Skeletal muscle cell (primary cell): ENCODE data around the gene ZBTB2.
"Not testable (repeated sequence)": the region's sequence is repeated elsewhere in the genome, so short reads cannot be mapped to it uniquely, and the experiment has no call there.

ENCODE experiments used
- DNase-seq: peaks from one replicate; pipeline ENCODE4 v3.0.0-alpha.2; 2010; ENCODE audit warnings: low read depth
- H3K4me3 ChIP-seq: 2 replicates; pipeline ENCODE4 v1.5.1; 2011; ENCODE audit warnings: low read depth, mild to moderate bottlenecking, control low read depth, low read length, moderate library complexity

Gene ZBTB2

DNA sequence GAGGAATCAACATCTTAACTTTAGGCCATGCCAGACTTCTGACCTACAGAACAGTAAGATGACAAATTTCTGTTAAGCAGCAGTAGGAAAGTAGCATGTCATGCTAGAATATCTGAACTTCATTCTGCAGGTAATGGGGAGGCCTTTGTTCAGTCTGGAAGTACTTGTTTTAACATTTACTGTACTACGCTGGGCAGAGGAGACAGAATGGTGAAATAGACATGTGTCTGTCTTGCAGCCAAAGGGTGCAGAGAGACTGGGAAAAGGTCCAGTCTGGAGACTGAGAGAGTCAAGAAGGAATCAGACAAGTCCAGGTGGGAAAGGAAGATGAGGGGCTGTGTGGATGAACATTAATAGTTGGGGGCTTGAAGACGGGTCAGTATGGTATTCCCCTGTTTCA is 17.5 kb upstream of the ZBTB2 start:
- H3K4me3 ChIP-seq = no peak overlapping the region
- DNase-seq = no peak

DNA sequence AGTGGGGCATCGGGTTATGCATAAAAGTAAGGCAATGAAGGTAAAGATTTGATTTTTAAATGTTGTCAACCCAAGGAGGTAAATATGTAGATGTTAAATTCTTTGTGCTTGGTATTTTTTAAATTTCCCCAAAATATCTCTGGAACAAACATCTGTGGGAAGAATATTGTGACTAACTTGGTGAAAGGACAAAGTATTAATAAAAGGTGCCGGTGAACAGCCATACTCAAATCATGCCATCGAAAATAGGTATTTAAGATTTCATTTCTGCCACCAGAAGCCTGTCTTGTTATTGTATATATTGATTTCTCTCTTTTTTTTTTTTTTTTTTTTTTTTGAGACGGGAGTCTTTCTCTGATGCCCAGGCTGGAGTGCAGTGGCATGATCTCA is 12.6 kb upstream of the ZBTB2 start:
- no peak overlapping the region for H3K4me3 ChIP-seq
- DNase-seq = no peak

- no peak for DNase-seq
Observed at GRCh38 chr6:151402228-151402627, 10.9 kb upstream of the ZBTB2 start.

GRCh38 chr6:151400473-151400872 is 9.1 kb upstream of the ZBTB2 start:
- H3K4me3 ChIP-seq = no peak overlapping the region
- no peak for DNase-seq

More at GRCh38 chr6:151402228-151402627, 10.9 kb upstream of the ZBTB2 start:
- H3K4me3 ChIP-seq = no peak overlapping the region

DNA sequence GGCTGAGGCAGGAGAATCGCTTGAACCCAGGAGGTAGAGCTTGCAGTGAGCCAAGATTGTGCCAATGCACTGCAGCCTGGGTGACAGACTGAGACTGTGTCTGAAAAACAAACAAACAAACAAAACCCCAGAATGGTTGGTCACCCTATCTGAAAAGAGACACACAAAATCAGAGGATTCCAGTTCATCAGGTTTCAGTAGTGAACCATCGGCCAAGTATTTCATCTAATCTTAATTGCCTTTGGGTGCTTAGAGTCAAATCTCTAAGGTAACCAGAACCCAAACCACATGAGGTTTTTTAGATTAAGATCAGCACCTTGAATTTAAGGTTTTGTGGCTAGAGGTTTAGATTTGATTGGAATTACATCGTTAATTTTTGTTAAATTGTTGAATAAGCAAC is 8.3 kb upstream of the ZBTB2 start:
- DNase-seq = no peak
- H3K4me3 ChIP-seq = no peak overlapping the region

DNA sequence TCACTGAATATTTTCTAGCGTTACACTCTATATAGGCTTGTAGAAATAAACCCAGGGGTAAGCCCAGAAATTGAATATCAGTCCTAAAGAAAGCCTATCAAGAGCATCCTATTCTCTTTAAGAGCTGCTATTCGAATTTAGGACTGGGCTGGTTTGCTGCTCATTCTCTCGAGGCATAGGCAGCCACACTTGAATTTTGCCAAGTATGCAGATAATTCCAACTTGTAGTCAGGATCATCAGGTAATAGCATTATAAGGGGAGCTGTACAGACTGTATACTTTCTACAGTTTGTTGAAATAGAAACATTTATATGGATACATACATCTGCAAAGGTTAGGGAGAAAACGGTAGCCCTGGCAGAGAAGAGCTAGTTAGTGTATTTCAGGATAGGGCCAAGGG is 2.1 kb upstream of the ZBTB2 start:
- no peak for DNase-seq
- no peak overlapping the region for H3K4me3 ChIP-seq

DNA sequence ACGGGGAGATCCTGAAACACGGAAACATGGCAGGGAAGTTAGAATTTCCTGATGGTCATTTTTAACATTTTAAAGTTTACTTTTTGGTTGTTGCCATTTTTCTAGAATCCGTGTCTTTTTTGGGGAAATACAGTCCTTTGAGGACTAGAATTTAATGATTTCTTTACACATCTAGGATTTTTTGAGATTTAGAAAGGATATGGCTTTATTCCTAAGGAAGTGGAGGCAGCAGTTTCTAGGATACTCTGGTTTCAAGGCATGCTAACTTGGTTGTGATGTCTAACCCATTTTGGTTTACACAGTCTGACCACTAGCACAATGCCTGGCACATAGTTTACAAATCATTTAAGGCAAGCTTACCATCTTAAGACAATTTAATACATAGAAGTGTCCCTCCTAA is 1.1 kb upstream of the ZBTB2 start:
- peak overlapping the region; percentile 90 for H3K4me3 ChIP-seq
- no peak for DNase-seq

DNA sequence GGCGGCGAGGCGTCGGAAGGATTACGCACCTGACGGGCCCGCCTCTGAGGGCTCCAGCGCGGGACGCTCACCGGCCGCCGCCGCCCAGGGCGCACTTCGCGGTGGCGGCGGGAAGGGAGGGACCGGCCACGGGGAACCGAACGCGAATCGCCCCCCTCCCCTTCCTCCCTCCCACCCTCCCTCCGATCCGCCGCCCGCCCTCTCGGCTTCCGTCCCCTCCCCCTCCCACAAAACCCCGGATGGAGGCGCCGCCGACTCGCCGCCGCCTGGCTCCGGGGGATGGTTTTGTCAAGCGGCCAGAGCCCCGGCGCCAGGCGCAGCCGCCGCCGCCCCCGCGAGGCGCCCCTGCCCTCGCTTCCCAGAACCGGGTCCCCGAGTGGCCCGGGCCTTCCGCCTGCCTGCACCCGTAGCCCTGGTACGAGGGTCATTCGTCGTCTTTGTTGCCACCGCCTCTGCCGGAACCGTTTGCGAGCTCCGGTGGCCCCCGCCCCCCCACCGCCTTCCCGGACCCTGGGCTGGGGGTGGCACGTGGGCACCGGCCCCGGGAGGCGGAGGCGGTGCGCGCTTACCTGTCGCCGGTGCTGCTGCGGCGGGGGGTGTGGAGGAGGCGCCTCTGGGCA is 398 bp downstream of the ZBTB2 start:
- H3K4me3 ChIP-seq = peak overlapping the region; percentile 90
- DNase-seq = peak; percentile 28

GRCh38 chr6:151390276-151390850 is 996 bp downstream of the ZBTB2 start:
- peak; percentile 98 for DNase-seq
- H3K4me3 ChIP-seq = peak overlapping the region; percentile 90

- DNase-seq = peak; percentile 57
Observed at GRCh38 chr6:151389618-151390275, 1.6 kb downstream of the ZBTB2 start.

DNA sequence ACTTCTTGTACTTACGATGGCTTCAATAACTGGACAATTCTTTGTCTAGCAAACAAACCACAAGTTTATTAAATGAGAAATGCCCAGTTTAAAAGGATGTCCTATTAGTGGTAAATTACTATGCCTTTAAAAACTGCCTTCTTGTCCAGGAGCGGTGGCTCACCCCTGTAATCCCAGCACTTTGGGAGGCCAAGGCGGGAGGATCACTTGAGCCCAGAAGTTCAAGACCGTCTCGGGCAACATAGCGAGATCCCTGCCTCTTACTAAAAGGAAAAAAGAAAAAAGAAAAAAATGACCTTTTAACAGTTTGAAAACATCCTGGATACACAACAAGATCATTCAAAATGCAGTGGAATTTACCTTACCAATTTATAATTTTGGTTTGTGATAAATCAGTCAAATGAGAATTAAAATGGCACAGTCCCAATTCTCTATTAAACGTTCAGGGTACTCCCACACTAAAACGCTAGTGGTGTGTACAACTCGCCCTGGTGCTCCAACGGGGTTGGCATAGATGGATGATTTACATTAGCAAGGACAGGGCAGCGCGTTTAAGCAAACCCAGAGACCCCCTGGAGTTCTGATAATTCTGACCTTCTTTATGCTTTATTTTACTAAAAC is 2.3 kb downstream of the ZBTB2 start:
- H3K4me3 ChIP-seq = peak overlapping the region; percentile 90
- DNase-seq = no peak

More at GRCh38 chr6:151389618-151390275, 1.6 kb downstream of the ZBTB2 start:
- peak overlapping the region; percentile 90 for H3K4me3 ChIP-seq

DNA sequence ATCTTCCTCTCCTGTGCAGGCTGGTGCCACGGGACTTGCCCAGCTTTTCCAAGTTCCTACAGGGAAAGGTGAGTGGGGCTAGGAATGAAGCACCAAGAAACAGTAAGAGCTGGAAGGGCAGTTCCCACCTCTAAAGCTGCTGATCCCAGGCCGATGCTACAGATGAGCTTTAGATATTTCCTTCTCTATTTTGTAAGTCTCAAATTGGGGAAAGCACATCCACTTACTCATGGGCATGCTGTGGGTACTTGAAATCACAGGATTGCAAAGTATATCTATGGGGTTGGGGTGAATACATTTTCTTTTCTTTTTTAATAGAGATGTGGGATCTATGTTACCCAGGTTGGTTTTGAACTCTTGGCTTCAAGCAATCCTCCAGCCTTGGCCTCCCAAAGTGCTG is 3.1 kb downstream of the ZBTB2 start:
- no peak for DNase-seq
- no peak overlapping the region for H3K4me3 ChIP-seq

GRCh38 chr6:151387175-151387970 is 4.0 kb downstream of the ZBTB2 start:
- H3K4me3 ChIP-seq = no peak overlapping the region
- DNase-seq = peak; percentile 29

DNA sequence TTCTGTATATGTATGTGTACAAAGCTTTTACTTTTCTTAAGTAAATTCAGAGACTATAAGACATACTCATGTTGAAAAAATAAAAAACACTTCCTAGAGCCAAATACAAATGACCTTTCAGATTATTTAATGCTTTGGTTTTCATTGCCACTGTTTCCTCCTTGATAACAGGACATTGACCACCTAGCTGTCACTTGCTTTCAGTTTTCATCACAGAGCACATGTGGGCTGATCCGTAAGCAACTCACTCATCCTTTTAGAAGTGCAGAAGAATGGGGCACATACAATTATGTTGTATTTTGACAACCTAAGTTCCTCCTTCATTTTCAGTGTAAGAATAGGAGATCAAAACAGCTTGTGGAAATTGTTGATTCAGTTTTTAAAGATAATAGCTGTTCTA is 6.2 kb downstream of the ZBTB2 start:
- H3K4me3 ChIP-seq = no peak overlapping the region
- no peak for DNase-seq

- DNase-seq = no peak
- H3K4me3 ChIP-seq = no peak overlapping the region
Observed at GRCh38 chr6:151384151-151384550, 7.2 kb downstream of the ZBTB2 start.

DNA sequence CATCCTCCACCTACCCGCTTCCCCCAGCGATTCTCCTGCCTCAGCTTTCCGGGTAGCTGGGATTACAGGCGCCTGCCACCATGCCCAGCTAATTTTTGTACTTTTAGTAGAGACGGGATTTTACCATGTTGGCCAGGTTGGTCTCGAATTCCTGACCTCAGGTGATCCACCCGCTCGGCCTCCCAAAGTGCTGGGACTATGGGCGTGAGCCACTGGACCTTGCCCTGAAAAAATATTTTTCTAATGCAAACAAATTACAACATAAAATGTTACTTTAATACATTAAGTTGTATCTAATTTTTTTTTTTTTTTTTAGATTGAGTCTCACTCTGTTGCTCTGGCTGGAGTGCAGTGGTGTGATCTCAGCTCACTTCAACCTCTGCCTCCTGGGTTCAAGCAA is 8.7 kb downstream of the ZBTB2 start:
- not testable (repeated sequence) for H3K4me3 ChIP-seq, DNase-seq

- no peak for DNase-seq
- H3K4me3 ChIP-seq = no peak overlapping the region
Observed at GRCh38 chr6:151381722-151382121, 9.6 kb downstream of the ZBTB2 start.

- no peak for DNase-seq
- no peak overlapping the region for H3K4me3 ChIP-seq
Observed at GRCh38 chr6:151380848-151381205, 10.5 kb downstream of the ZBTB2 start.

GRCh38 chr6:151379933-151380847 is 11.2 kb downstream of the ZBTB2 start:
- no peak for DNase-seq
- no peak overlapping the region for H3K4me3 ChIP-seq
